Mammary epithelial cell (primary cell): Measurements from ENCODE around the gene FARP1.

Experiments used
- EZH2 ChIP-seq: IDR thresholded peaks from 2 replicates; pipeline ENCODE4 v1.6.1; 2012; ENCODE audit warnings: low read length, inconsistent platforms, borderline replicate concordance
- TF ChIP-seq, protein P1 (sequence below), 2 donors: IDR thresholded peaks in 1 of 2; conservative IDR thresholded peaks in 1 of 2; 2 replicates each; pipeline ENCODE4 v1.5.1; 2011 to 2012; ENCODE audit warnings: inconsistent platforms in 2 of 2, low read length in 2 of 2, mild to moderate bottlenecking in 2 of 2, control low read depth in 1 of 2, low read depth in 1 of 2; ENCODE audit not compliant: insufficient read depth in 1 of 2; ENCODE audit errors: extremely low read depth in 1 of 2

GRCh38 chr13:98487016-98487415 is 344.1 kb downstream of the FARP1 start:
- TF ChIP-seq, protein P1, sequence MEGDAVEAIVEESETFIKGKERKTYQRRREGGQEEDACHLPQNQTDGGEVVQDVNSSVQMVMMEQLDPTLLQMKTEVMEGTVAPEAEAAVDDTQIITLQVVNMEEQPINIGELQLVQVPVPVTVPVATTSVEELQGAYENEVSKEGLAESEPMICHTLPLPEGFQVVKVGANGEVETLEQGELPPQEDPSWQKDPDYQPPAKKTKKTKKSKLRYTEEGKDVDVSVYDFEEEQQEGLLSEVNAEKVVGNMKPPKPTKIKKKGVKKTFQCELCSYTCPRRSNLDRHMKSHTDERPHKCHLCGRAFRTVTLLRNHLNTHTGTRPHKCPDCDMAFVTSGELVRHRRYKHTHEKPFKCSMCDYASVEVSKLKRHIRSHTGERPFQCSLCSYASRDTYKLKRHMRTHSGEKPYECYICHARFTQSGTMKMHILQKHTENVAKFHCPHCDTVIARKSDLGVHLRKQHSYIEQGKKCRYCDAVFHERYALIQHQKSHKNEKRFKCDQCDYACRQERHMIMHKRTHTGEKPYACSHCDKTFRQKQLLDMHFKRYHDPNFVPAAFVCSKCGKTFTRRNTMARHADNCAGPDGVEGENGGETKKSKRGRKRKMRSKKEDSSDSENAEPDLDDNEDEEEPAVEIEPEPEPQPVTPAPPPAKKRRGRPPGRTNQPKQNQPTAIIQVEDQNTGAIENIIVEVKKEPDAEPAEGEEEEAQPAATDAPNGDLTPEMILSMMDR (conservative IDR thresholded peaks at IDR 0.05 in 1 of 2, IDR thresholded peaks at IDR 0.05 in 1 of 2; ENCODE audit: extremely low read depth in 1 of 2, insufficient read depth in 1 of 2, low read depth in 1 of 2, low read length in 2 of 2): no peak
- TF ChIP-seq EZH2: no peak
